ENCODE results near the gene WDR47.
"Not testable (repeated sequence)": the region's sequence is repeated elsewhere in the genome, so short reads cannot be mapped to it uniquely, and the experiment has no call there.

The WDR47 gene

DNA sequence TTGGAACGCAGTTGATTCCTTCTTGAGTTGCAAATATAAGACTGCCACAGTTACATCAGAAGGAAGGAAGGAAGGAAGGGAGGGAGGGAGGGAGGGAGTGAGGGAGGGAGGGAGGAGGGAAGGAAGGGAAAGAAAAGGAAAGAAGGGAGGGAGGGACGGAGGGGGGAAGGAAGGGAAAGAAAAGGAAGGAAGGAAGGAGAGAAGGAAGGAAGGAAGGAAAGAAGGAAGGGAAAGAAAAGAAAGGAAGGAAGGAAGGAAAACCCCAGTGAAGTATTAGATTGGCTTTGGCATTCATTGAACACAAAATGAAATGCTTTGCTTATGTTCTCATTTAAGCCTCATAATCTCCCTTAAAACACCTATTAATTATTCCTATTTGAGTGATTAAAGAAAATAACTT is 6.4 kb upstream of the WDR47 start:
- no peak overlapping the region for H3K27ac ChIP-seq
- TF ChIP-seq ZFX (IDR thresholded peaks at IDR 0.05; ENCODE audit: borderline replicate concordance) = no peak
- TF ChIP-seq, protein P1, sequence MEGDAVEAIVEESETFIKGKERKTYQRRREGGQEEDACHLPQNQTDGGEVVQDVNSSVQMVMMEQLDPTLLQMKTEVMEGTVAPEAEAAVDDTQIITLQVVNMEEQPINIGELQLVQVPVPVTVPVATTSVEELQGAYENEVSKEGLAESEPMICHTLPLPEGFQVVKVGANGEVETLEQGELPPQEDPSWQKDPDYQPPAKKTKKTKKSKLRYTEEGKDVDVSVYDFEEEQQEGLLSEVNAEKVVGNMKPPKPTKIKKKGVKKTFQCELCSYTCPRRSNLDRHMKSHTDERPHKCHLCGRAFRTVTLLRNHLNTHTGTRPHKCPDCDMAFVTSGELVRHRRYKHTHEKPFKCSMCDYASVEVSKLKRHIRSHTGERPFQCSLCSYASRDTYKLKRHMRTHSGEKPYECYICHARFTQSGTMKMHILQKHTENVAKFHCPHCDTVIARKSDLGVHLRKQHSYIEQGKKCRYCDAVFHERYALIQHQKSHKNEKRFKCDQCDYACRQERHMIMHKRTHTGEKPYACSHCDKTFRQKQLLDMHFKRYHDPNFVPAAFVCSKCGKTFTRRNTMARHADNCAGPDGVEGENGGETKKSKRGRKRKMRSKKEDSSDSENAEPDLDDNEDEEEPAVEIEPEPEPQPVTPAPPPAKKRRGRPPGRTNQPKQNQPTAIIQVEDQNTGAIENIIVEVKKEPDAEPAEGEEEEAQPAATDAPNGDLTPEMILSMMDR (IDR thresholded peaks at IDR 0.05) = no peak

DNA sequence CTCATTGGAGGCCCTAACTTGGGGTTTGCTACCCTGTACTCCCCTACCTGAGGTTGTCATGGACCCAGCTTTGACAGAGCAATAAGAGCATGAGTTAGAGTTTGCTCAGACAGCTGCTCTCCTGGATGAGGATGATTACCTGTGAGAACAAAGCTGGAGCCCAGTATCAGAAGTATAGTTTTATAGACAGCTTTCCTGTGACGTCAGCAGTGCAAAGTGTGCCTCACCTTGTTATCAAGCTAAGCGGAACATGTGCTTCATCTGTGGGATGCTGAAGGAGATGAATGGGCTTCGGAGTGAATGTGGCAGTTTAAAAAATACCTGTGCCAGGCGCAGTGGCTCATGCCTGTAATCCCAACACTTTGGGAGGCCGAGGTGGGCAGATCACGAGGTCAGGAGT is 5.4 kb upstream of the WDR47 start:
- no peak overlapping the region for H3K27ac ChIP-seq

DNA sequence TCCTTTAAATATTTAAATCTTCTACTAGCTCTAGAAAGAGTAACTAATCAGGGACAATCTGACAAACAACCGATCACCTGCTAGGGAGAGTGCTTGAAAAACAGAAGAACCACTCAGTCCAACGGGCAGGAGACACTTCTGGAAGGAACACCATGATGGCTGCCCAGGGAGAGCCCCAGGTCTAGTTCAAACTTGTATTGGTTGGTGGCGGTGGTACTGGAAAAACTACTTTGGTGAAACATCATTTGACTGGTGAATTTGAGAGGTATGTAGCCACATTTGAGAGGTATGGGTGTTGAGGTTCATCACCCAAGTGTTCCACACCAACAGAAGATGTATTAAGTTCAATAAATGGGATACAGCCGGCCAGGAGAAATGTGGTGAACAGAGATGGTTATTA is 4.8 kb upstream of the WDR47 start:
- no peak for TF ChIP-seq ZFX (IDR thresholded peaks at IDR 0.05; ENCODE audit: borderline replicate concordance)
- TF ChIP-seq, protein P1 (IDR thresholded peaks at IDR 0.05) = no peak
- H3K27ac ChIP-seq = no peak overlapping the region

More for the DNA sequence above, 5.4 kb upstream of the WDR47 start:
- TF ChIP-seq, protein P1 (IDR thresholded peaks at IDR 0.05) = no peak
- TF ChIP-seq ZFX (IDR thresholded peaks at IDR 0.05; ENCODE audit: borderline replicate concordance) = no peak

DNA sequence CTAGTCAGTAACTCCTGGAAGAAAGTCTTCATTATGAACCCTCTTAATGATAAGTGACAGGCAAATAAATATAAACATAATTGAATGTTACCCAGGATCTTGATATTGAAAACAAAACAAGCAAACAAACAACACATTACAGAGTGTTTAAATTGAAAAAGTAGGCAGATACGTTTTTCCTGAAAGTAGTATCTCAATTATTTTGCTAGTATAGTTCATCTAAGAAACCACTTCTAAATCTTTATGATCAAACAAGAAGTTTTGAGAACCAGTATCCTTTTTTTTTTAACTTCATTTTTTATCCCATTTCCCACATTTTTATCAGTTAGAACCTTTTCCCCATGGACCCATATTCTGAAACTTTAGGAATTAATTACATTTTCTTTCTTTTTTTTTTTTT is 3.7 kb upstream of the WDR47 start:
- TF ChIP-seq, protein P1 (IDR thresholded peaks at IDR 0.05) = no peak
- no peak for TF ChIP-seq ZFX (IDR thresholded peaks at IDR 0.05; ENCODE audit: borderline replicate concordance)
- H3K27ac ChIP-seq = no peak overlapping the region

DNA sequence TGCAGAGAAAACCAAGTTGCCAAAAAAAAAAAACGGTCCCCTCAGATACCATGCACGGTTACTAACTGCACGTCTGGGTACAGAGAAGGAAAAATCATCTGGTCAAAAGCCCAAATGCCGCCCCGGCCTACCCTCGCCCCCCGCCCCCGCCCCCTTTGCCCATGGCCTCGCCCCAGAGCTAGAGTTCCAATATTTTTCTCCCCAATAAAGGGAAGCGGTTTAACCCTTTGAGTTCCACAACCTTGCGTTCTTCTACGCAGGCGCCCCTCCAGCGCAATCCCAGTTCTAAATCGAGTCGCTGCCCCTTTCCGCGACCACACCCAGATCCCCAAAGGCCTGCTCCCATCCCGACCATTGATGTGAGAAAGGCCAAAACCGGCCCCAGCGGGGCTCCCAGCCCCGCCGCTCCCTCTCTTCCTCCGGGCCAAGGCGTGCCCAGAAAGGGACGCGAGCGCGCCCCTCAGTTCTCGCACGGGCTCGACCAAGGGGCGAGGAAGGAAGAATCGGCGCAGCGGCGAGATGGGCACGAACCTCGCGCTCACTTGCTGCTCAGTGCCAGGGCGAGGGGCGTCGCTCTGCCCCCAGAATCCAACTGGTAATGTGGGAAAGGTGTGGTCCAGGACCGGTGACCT is 797 bp downstream of the WDR47 start:
- H3K27ac ChIP-seq = peak overlapping the region; percentile 83
- TF ChIP-seq, protein P1 (IDR thresholded peaks at IDR 0.05) = no peak
- TF ChIP-seq ZFX (IDR thresholded peaks at IDR 0.05; ENCODE audit: borderline replicate concordance) = no peak

DNA sequence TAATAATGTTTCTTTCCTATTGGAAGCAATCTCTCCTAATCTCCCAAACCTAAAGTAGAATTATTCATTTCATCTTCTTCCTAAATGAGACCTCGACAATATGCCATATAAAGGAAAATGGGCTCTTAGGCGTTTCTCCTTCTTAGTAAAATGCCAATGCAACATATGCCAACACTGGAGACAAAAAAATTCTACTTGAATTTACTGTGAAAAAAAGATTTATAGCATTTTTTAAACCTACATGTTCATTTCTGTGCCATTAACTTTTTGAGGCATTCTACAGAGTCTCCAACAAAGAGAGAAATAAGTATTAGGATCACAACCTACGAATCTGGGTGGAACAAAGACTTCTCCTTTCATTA is 1.3 kb downstream of the WDR47 start:
- no peak overlapping the region for H3K27ac ChIP-seq
- TF ChIP-seq, protein P1 (IDR thresholded peaks at IDR 0.05) = no peak
- no peak for TF ChIP-seq ZFX (IDR thresholded peaks at IDR 0.05; ENCODE audit: borderline replicate concordance)

DNA sequence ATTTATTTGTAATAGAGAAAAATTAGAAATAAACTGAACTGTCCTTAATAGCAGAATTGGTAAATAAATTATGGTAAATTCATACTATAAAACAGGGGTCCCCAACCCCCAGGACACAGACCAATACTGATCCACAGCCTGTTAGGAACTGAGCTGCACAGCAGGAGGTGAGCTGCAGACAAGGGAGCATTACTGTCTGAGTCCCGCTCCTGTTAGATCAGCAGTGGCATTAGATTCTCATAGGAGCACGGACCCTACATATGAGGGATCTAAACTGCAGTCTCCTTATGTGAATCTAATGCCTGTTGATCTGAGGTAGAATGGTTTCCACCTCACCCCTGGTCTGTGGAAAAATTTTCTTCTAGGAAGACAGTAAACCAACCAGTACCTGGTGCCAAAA is 7.5 kb downstream of the WDR47 start:
- TF ChIP-seq, protein P1 (IDR thresholded peaks at IDR 0.05) = no peak
- TF ChIP-seq ZFX (IDR thresholded peaks at IDR 0.05; ENCODE audit: borderline replicate concordance) = no peak
- H3K27ac ChIP-seq = no peak overlapping the region

DNA sequence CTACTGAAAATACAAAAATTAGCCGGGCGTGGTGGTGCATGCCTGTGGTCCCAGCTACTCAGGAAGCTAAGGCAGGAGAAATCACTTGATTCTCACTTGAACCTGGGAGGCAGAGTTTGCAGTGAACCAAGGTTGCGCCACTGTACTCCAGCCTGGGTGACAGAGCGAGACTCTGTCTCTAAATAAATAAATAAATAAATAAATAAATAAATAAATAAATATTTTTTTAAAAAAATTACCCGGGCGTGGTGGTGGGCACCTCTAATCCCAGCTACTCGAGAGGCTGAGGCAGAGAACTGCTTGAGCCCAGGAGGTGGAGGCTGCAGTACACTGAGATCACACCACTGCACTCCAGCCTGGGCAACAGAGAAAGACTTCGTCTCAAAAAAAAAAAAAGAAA is 12.4 kb downstream of the WDR47 start:
- not testable (repeated sequence) for H3K27ac ChIP-seq

All from 22Rv1 (cell line).